Endodermal cell (in vitro differentiated cells): ENCODE measurements around the gene NOS1AP. TPM values are rescaled to one million over a fixed set of nuclear protein-coding genes. Genes with fewer than 3 reads are reported as not detected.
A peak's percentile ranks its signal among the peaks of the same experiment; 100 is the strongest.

Experiments
- DNase-seq: peaks from one replicate; pipeline ENCODE4 v3.0.0-alpha.2; 2017
- H3K27ac ChIP-seq: 2 replicates; pipeline ENCODE4 v1.5.1; 2013; ENCODE audit warnings: mild to moderate bottlenecking, low read depth, low read length, moderate library complexity
- H3K27me3 ChIP-seq: 2 replicates; pipeline ENCODE4 v1.6.1; 2013; ENCODE audit warnings: mild to moderate bottlenecking, low read length, moderate library complexity; ENCODE audit not compliant: insufficient read depth, control insufficient read depth, poor library complexity, severe bottlenecking
- H3K36me3 ChIP-seq: 2 replicates; pipeline ENCODE4 v1.7.0; 2013; ENCODE audit warnings: mild to moderate bottlenecking, low read length, moderate library complexity; ENCODE audit not compliant: control insufficient read depth, insufficient read depth
- H3K4me1 ChIP-seq: one replicate; pipeline ENCODE4 v1.7.0; 2013; ENCODE audit warnings: low read length; ENCODE audit not compliant: control insufficient read depth, insufficient read depth
- H3K4me3 ChIP-seq: 2 replicates; pipeline ENCODE4 v1.5.1; 2013; ENCODE audit warnings: mild to moderate bottlenecking, low read length, moderate library complexity
- H3K9ac ChIP-seq: 2 replicates; pipeline ENCODE4 v1.6.1; 2013; ENCODE audit warnings: mild to moderate bottlenecking, low read length, moderate library complexity; ENCODE audit not compliant: poor library complexity, severe bottlenecking; ENCODE audit errors: extremely low read depth
- H3K9me3 ChIP-seq: 2 replicates; pipeline ENCODE4 v1.6.1; 2013; ENCODE audit warnings: mild to moderate bottlenecking, low read length, moderate library complexity; ENCODE audit not compliant: control insufficient read depth
- H3K27ac Mint-ChIP-seq: 2 replicates; pipeline ENCODE4 v1.8.0; 2020; ENCODE audit warnings: mixed read lengths
- H3K27me3 Mint-ChIP-seq: 2 replicates; pipeline ENCODE4 v1.8.0; 2021; ENCODE audit warnings: mild to moderate bottlenecking, mixed read lengths; ENCODE audit not compliant: insufficient read depth
- H3K36me3 Mint-ChIP-seq: 2 replicates; pipeline ENCODE4 v1.8.0; 2020; ENCODE audit warnings: low read depth, mixed read lengths
- H3K4me1 Mint-ChIP-seq: 2 replicates; pipeline ENCODE4 v1.8.0; 2020; ENCODE audit warnings: mixed read lengths
- H3K4me3 Mint-ChIP-seq: 2 replicates; pipeline ENCODE4 v1.8.0; 2020; ENCODE audit warnings: mild to moderate bottlenecking, moderate library complexity, mixed read lengths
- H3K9me3 Mint-ChIP-seq: 2 replicates; pipeline ENCODE4 v1.8.0; 2020; ENCODE audit warnings: mild to moderate bottlenecking, mixed read lengths
- WGBS, 2 experiments: methylation state at CpG; one replicate each; pipeline versions ENCODE4 v1.1.5 to v1.1.7; 2013; ENCODE audit warnings: missing lambda C conversion rate in 2 of 2, mixed read lengths in 1 of 2; ENCODE audit not compliant: insufficient coverage in 1 of 2, insufficient read length in 1 of 2; 5-methylcytosine and 5-hydroxymethylcytosine counted together
- total RNA-seq, 2 donors: library from RNA; stranded (reverse); fragmentation: NEBNext Ultra II Directional in 1 of 2; extraction: Animal tissue kit (Norgen Biotek cat#: 25700) in 1 of 2; gene quantifications; 2 replicates in 1 of 2; 3 replicates in 1 of 2; pipeline ENCODE4 v1.2.1, GENCODE V29; 2021
- TF ChIP-seq, protein P1 (sequence below): fragments of 200-600 bp; sonication (generic); conservative IDR thresholded peaks from 2 replicates; pipeline ENCODE4 v1.5.0; 2021; ENCODE audit warnings: antibody characterized with exemption, mild to moderate bottlenecking

NOS1AP gene
- total RNA-seq, 2 donors from 2014 or later: 4.8 to 5.9 TPM

- H3K27me3 Mint-ChIP-seq: peaks cover 19% of the 10 kb centered on the region
These were observed 310.8 kb downstream of the NOS1AP start for GRCh38 chr1:162380061-162380846.

GRCh38 chr1:162381383-162381782 lies 311.9 kb downstream of the NOS1AP start, which contains the start of gene C1orf226:
Gene C1orf226 (plus strand): TSS chr1:162381728. CDS start chr1:162381902, 174 bp downstream.
- H3K27ac Mint-ChIP-seq: no peak within 1 kb of the TSS
- 80 to 92% methylated on average over 1 to 3 of the region's 3 CpGs for WGBS, 2 experiments
- no peak for DNase-seq

More at GRCh38 chr1:162380061-162380846, 310.8 kb downstream of the NOS1AP start:
- no peaks in the 10 kb centered on the region for H3K9me3 ChIP-seq
- H3K27me3 ChIP-seq: no peaks in the 10 kb centered on the region
- peaks cover 4% of the 10 kb centered on the region for H3K4me1 ChIP-seq
- TF ChIP-seq, protein P1, sequence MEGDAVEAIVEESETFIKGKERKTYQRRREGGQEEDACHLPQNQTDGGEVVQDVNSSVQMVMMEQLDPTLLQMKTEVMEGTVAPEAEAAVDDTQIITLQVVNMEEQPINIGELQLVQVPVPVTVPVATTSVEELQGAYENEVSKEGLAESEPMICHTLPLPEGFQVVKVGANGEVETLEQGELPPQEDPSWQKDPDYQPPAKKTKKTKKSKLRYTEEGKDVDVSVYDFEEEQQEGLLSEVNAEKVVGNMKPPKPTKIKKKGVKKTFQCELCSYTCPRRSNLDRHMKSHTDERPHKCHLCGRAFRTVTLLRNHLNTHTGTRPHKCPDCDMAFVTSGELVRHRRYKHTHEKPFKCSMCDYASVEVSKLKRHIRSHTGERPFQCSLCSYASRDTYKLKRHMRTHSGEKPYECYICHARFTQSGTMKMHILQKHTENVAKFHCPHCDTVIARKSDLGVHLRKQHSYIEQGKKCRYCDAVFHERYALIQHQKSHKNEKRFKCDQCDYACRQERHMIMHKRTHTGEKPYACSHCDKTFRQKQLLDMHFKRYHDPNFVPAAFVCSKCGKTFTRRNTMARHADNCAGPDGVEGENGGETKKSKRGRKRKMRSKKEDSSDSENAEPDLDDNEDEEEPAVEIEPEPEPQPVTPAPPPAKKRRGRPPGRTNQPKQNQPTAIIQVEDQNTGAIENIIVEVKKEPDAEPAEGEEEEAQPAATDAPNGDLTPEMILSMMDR: no peak
- H3K27ac Mint-ChIP-seq: no peak overlapping the region
- peaks cover 3% of the 10 kb centered on the region for H3K36me3 Mint-ChIP-seq
- no peaks in the 10 kb centered on the region for H3K36me3 ChIP-seq
- H3K4me3 ChIP-seq: no peak overlapping the region
- no peak overlapping the region for H3K9ac ChIP-seq
- no peak overlapping the region for H3K27ac ChIP-seq
- peaks cover 20% of the 10 kb centered on the region for H3K4me1 Mint-ChIP-seq
- WGBS, 2 experiments: 94 to 100% methylated on average over 5 to 6 of the region's 6 CpGs
- no peak overlapping the region for H3K4me3 Mint-ChIP-seq
- no peaks in the 10 kb centered on the region for H3K9me3 Mint-ChIP-seq
- peak; percentile 22 for DNase-seq

DNA sequence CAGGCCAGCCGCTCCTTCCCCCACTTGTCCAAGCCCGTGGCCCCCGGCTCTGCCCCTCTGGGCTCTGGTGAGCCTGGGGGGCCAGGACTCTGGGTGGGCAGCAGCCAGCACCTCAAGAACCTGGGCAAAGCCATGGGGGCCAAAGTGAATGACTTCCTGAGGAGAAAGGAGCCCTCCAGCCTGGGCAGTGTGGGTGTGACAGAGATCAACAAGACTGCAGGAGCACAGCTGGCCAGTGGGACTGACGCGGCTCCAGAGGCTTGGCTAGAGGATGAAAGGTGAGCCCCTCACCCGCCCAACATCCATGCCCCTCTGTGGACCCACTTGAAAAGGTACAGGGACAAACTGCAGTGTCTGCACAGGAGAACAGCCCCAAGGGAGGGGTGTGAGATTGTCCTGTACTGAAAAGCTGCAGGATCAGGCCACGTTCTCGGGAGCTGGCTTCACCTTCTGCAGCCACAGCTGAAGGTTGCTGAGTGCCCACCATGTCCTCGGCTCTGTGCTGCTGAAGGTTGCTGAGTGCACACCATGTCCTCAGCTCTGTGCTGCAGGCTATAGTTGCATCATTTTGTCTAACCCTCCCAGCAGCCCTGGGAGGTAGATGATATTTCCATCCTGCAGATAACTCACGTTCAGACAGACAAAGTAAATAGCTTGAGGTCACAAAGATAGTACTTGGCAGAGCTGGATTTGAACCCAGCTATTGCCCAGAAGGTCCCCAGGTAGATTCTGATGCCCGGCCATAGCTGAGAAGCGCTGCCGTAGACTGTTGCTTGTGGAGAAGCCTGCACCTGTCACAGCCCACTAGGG lies 312.7 kb downstream of the NOS1AP start:
- Mint-ChIP-seq H3K36me3 (peaks cover 3% of the 10 kb centered on the region), H3K4me1 (peaks cover 9% of the 10 kb centered on the region), H3K27me3 (peaks cover 16% of the 10 kb centered on the region), H3K4me3 (no peak overlapping the region), H3K27ac (no peak overlapping the region), H3K9me3 (no peaks in the 10 kb centered on the region)
- Histone ChIP-seq H3K4me3 (no peak overlapping the region), H3K4me1 (no peaks in the 10 kb centered on the region), H3K27me3 (no peaks in the 10 kb centered on the region), H3K9me3 (no peaks in the 10 kb centered on the region), H3K36me3 (no peaks in the 10 kb centered on the region), H3K9ac (no peak overlapping the region), H3K27ac (no peak overlapping the region)
- TF ChIP-seq, protein P1: no peak
- peak; percentile 27 for DNase-seq
- WGBS, 2 experiments: 95 to 96% methylated on average over 8 to 13 of the region's 13 CpGs

More at GRCh38 chr1:162381383-162381782, 311.9 kb downstream of the NOS1AP start, which contains the start of gene C1orf226:
- Histone ChIP-seq H3K4me3 (no peak within 1 kb of the TSS), H3K4me1 (peaks cover 4% of the 10 kb centered on the region), H3K9ac (no peak within 1 kb of the TSS), H3K27ac (no peak within 1 kb of the TSS), H3K27me3 (no peaks in the 10 kb centered on the region), H3K36me3 (no peaks in the 10 kb centered on the region), H3K9me3 (no peaks in the 10 kb centered on the region)
- Mint-ChIP-seq H3K9me3 (no peaks in the 10 kb centered on the region), H3K27me3 (peaks cover 16% of the 10 kb centered on the region), H3K4me1 (peaks cover 17% of the 10 kb centered on the region), H3K36me3 (peaks cover 3% of the 10 kb centered on the region), H3K4me3 (no peak within 1 kb of the TSS)
- TF ChIP-seq, protein P1: no peak
